H1 (cell line): ENCODE measurements around the gene MXI1. TPM values are rescaled to one million over a fixed set of nuclear protein-coding genes. Genes with fewer than 3 reads are reported as not detected.

Experiments used
- ASH2L ChIP-seq: fragments of 200-600, 300-600 bp; sonication (generic); IDR thresholded peaks from one replicate; pipeline ENCODE4 v1.7.1; 2017; ENCODE audit warnings: low read length
- CHD2 ChIP-seq: IDR thresholded peaks from 2 replicates; pipeline ENCODE4 v1.6.1; 2012; ENCODE audit warnings: low read length, improper control_type of control experiment
- CHD7 ChIP-seq: fragments of 300-600 bp; sonication (generic); IDR thresholded peaks from 2 replicates; pipeline ENCODE4 v1.7.1; 2012; ENCODE audit warnings: low read length, moderate library complexity, mild to moderate bottlenecking, inconsistent platforms; ENCODE audit not compliant: insufficient replicate concordance
- NRF1 ChIP-seq: IDR thresholded peaks from 2 replicates; pipeline ENCODE4 v1.6.1; 2011; ENCODE audit warnings: mild to moderate bottlenecking, low read depth, low read length, improper control_type of control experiment
- POU5F1 ChIP-seq: IDR thresholded peaks from 2 replicates; pipeline ENCODE4 v1.6.1; 2011; ENCODE audit warnings: low read depth, mild to moderate bottlenecking, low read length, moderate library complexity
- SP2 ChIP-seq: IDR thresholded peaks from 2 replicates; pipeline ENCODE4 v1.6.1; 2012; ENCODE audit warnings: mild to moderate bottlenecking, low read length, inconsistent platforms
- polyA plus RNA-seq, 7 experiments: library from polyadenylated mRNA; depleted of rRNA in 3 of 7; stranded (reverse) in 5 of 7; unstranded in 2 of 7; fragments of >200 nt in 5 of 7; fragments of 200-250 nt in 2 of 7; gene quantifications; 1 replicate in 5 of 7; 2 replicates in 1 of 7; 4 replicates in 1 of 7; pipeline versions ENCODE4 v1.2.1 to v1.2.3, GENCODE V29; 2011 to 2013; ENCODE audit warnings: missing spikeins in 2 of 7, mixed read lengths in 2 of 7
- total RNA-seq: library from RNA; stranded (reverse); fragmentation: NEBNext Ultra II Directional; extraction: Animal tissue kit (Norgen Biotek cat#: 25700); gene quantifications from 2 replicates; pipeline ENCODE4 v1.2.1, GENCODE V29; 2021
- TF ChIP-seq, protein P1 (sequence below), 3 experiments: IDR thresholded peaks; 1 replicate in 2 of 3; 2 replicates in 1 of 3; pipeline versions ENCODE4 v1.5.1 to v1.6.1; 2011; ENCODE audit warnings: low read length in 3 of 3, mild to moderate bottlenecking in 3 of 3, inconsistent platforms in 2 of 3, low read depth in 1 of 3, moderate library complexity in 1 of 3; ENCODE audit not compliant: insufficient read depth in 1 of 3; ENCODE audit errors: control extremely low read depth in 1 of 3
- TF ChIP-seq, protein P2 (sequence below): IDR thresholded peaks from 2 replicates; pipeline ENCODE4 v1.6.1; 2012; ENCODE audit warnings: inconsistent platforms

The MXI1 gene
- total and polyA plus RNA-seq, 2 of the 8 experiments (the other 6 are each of a cell fraction or from before 2014, with no cell fraction given) = 5.7 to 8.8 TPM

- TF ChIP-seq CHD7 (no peak), NRF1 (no peak), POU5F1 (no peak), ASH2L (no peak), SP2 (no peak), CHD2 (no peak)
- TF ChIP-seq, protein P1, sequence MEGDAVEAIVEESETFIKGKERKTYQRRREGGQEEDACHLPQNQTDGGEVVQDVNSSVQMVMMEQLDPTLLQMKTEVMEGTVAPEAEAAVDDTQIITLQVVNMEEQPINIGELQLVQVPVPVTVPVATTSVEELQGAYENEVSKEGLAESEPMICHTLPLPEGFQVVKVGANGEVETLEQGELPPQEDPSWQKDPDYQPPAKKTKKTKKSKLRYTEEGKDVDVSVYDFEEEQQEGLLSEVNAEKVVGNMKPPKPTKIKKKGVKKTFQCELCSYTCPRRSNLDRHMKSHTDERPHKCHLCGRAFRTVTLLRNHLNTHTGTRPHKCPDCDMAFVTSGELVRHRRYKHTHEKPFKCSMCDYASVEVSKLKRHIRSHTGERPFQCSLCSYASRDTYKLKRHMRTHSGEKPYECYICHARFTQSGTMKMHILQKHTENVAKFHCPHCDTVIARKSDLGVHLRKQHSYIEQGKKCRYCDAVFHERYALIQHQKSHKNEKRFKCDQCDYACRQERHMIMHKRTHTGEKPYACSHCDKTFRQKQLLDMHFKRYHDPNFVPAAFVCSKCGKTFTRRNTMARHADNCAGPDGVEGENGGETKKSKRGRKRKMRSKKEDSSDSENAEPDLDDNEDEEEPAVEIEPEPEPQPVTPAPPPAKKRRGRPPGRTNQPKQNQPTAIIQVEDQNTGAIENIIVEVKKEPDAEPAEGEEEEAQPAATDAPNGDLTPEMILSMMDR (IDR thresholded peaks at IDR 0.05; ENCODE audit: control extremely low read depth in 1 of 3, insufficient read depth in 1 of 3, low read depth in 1 of 3, low read length in 3 of 3) = no peak
- TF ChIP-seq, protein P2, sequence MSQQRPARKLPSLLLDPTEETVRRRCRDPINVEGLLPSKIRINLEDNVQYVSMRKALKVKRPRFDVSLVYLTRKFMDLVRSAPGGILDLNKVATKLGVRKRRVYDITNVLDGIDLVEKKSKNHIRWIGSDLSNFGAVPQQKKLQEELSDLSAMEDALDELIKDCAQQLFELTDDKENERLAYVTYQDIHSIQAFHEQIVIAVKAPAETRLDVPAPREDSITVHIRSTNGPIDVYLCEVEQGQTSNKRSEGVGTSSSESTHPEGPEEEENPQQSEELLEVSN = no peak
Measured at GRCh38 chr10:110327262-110327914, 120.0 kb downstream of the MXI1 start (continued).
